Retinal pigment epithelial cell (primary cell): ENCODE measurements around the gene FRMD4A.

Experiments
- DNase-seq: peaks from one replicate; pipeline ENCODE4 v3.0.0-alpha.2; 2010; ENCODE audit warnings: low read depth
- H3K4me3 ChIP-seq: 2 replicates; pipeline ENCODE4 v1.5.1; 2011; ENCODE audit warnings: mild to moderate bottlenecking, low read length, control low read depth, moderate library complexity
- CTCF ChIP-seq: conservative IDR thresholded peaks from 2 replicates; pipeline ENCODE4 v1.5.1; 2011; ENCODE audit warnings: low read depth, low read length, control low read depth, inconsistent platforms

The FRMD4A gene

GRCh38 chr10:13678101-13678843 is 652.5 kb downstream of the FRMD4A start:
- TF ChIP-seq CTCF: no peak
- DNase-seq: no peak
- H3K4me3 ChIP-seq: no peak overlapping the region

GRCh38 chr10:13674645-13675588 is 655.8 kb downstream of the FRMD4A start:
- H3K4me3 ChIP-seq: no peak overlapping the region
- no peak for DNase-seq
- TF ChIP-seq CTCF: no peak

- TF ChIP-seq CTCF: no peak
- no peak overlapping the region for H3K4me3 ChIP-seq
- no peak for DNase-seq
Measured at GRCh38 chr10:13673156-13673555, 657.6 kb downstream of the FRMD4A start.

GRCh38 chr10:13672548-13672947 is 658.2 kb downstream of the FRMD4A start:
- DNase-seq: no peak
- no peak overlapping the region for H3K4me3 ChIP-seq
- TF ChIP-seq CTCF: no peak

GRCh38 chr10:13671904-13672303 is 658.8 kb downstream of the FRMD4A start:
- TF ChIP-seq CTCF: no peak
- no peak overlapping the region for H3K4me3 ChIP-seq
- DNase-seq: no peak

GRCh38 chr10:13670311-13670710 is 660.4 kb downstream of the FRMD4A start:
- H3K4me3 ChIP-seq: no peak overlapping the region
- TF ChIP-seq CTCF: no peak
- DNase-seq: no peak
